ENCODE data around the gene OR5AP2.
"Not testable (repeated sequence)": the region's sequence is repeated elsewhere in the genome, so short reads cannot be mapped to it uniquely, and the experiment has no call there.

Gene OR5AP2

DNA sequence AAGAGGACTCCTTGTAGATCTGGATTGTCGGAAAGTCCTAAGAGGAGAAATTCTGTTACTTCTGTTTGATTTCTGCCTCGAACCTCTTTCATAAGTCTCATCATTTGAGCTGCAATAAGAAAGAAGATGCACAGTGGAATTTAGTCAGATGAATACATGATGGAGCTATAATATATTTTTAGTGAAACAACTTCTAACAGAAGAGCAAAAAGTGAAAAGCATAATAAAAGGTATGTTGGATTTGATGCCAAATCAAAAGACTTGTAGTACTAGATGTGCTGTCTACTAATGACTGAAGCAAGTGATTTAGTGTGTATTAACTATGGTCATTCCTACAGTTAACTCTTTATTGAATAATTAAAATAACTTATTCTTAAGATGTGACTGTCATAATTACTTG is at the start of gene OR5AP2:
OR5AP2 (minus strand) TSS at position 101 of the 400 bp plus-strand sequence; CDS start at position 101, 0 bp downstream.
- Histone ChIP-seq H3K9me3 (ENCODE audit: control insufficient read depth, insufficient read depth, low read length) (no peaks in the 10 kb centered on the region), H3K36me3 (ENCODE audit: control insufficient read depth, insufficient read depth, low read length) (no peaks in the 10 kb centered on the region), H3K27me3 (ENCODE audit: control insufficient read depth, insufficient read depth, low read length) (no peaks in the 10 kb centered on the region), H3K9ac (ENCODE audit: low read depth, low read length) (no peak within 1 kb of the TSS), H3K4me1 (ENCODE audit: control insufficient read depth, insufficient read depth, low read length) (no peaks in the 10 kb centered on the region), H3K4me3 (ENCODE audit: low read depth, low read length) (no peak within 1 kb of the TSS)

DNA sequence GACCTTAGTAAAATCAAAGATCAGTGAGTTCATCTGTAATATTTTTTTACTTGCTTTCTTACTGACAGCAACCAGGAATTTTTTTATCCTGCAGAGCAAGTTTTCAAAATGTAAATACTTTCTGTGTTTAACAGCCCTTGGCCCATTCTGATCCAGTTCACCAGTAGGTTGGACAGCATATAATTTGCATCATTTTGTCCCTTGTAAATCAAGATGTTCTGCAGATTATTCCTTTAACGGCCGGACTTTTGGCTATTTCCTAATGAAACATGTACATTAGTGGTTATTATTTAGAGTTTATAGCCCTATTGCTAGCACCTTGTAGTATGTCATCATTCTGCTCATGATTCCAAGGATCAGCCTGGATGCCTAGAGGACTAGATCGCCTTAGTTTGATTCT is 48.9 kb upstream of the OR5AP2 start:
- H3K4me1 ChIP-seq (ENCODE audit: control insufficient read depth, insufficient read depth, low read length); H3K9ac ChIP-seq (ENCODE audit: low read depth, low read length); H3K27me3 ChIP-seq (ENCODE audit: control insufficient read depth, insufficient read depth, low read length); H3K4me3 ChIP-seq (ENCODE audit: low read depth, low read length); H3K36me3 ChIP-seq (ENCODE audit: control insufficient read depth, insufficient read depth, low read length); H3K9me3 ChIP-seq (ENCODE audit: control insufficient read depth, insufficient read depth, low read length): not testable (repeated sequence)

DNA sequence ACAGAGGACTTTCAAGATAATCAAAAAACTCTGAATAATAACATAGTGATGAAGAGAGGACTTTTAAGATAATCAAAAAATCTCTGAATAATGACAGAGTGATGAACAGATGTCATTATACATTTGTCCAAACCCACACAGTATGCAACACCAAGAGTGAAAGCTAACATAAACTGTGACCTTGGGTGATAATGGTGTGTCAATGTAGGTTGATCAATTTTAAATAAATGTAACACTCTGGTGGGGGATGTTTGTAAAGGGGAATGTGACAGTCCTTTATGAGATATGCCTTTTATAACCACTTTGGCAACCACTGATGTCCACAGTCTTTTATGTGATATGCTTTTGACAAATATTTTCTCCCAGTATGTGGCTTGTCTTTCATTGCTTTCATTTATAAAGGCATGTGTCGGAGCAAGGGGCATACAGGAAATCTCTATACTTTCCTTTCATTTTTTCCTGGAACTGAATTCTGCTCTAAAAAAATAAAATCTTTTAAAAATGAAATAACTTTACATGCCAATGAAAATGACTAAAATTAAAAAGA is 46.4 kb upstream of the OR5AP2 start:
- Histone ChIP-seq H3K9me3 (ENCODE audit: control insufficient read depth, insufficient read depth, low read length) (no peaks in the 10 kb centered on the region), H3K36me3 (ENCODE audit: control insufficient read depth, insufficient read depth, low read length) (no peaks in the 10 kb centered on the region), H3K4me1 (ENCODE audit: control insufficient read depth, insufficient read depth, low read length) (no peaks in the 10 kb centered on the region), H3K27me3 (ENCODE audit: control insufficient read depth, insufficient read depth, low read length) (no peaks in the 10 kb centered on the region), H3K4me3 (ENCODE audit: low read depth, low read length) (no peak overlapping the region), H3K9ac (ENCODE audit: low read depth, low read length) (no peak overlapping the region)

DNA sequence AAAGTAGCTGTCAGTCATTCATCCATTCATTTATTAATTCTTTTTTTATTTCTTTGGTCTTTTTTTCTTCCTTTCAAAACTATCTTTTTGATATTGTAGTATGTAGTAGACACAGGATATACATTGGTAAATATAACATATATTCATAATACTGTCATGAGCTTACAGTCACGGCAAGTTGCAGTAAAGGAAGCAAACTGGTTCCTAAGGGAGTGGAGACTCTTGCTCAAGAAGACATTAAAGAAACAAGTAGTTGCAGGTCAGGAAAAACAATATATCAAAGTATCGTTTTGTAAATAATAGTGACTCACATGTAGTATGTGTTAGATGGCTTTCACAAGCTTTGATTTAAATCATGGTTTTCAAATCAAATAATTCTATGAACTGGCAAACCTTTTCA is 28.7 kb upstream of the OR5AP2 start:
- no peaks in the 10 kb centered on the region for H3K4me1 ChIP-seq (ENCODE audit: control insufficient read depth, insufficient read depth, low read length)
- H3K36me3 ChIP-seq (ENCODE audit: control insufficient read depth, insufficient read depth, low read length), result no peaks in the 10 kb centered on the region
- no peak overlapping the region for H3K4me3 ChIP-seq (ENCODE audit: low read depth, low read length)
- H3K9ac ChIP-seq (ENCODE audit: low read depth, low read length), result no peak overlapping the region
- H3K27me3 ChIP-seq (ENCODE audit: control insufficient read depth, insufficient read depth, low read length), result no peaks in the 10 kb centered on the region
- no peaks in the 10 kb centered on the region for H3K9me3 ChIP-seq (ENCODE audit: control insufficient read depth, insufficient read depth, low read length)

DNA sequence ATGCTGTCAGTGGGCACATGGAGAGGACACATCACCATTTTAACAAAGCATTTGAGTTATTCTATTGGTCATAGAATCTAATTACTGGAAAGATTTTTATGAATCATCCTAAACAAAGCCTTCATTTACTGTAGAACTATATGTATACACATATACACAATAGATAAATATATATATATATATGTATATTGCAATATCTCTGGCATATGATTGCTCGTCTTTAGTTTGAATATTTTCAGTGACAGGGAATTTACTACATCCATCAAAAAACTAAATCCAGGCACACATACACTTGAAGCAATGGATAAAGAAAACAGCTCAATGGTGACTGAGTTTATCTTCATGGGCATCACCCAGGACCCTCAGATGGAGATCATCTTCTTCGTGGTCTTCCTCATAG is 21.1 kb upstream of the OR5AP2 start, which contains the start of gene OR5AR1:
OR5AR1 (plus strand) TSS at position 301 of the 400 bp plus-strand sequence; CDS start at position 301, 0 bp downstream.
- Histone ChIP-seq H3K9ac (ENCODE audit: low read depth, low read length) (no peak within 1 kb of the TSS), H3K36me3 (ENCODE audit: control insufficient read depth, insufficient read depth, low read length) (no peaks in the 10 kb centered on the region), H3K27me3 (ENCODE audit: control insufficient read depth, insufficient read depth, low read length) (no peaks in the 10 kb centered on the region), H3K9me3 (ENCODE audit: control insufficient read depth, insufficient read depth, low read length) (no peaks in the 10 kb centered on the region), H3K4me3 (ENCODE audit: low read depth, low read length) (no peak within 1 kb of the TSS), H3K4me1 (ENCODE audit: control insufficient read depth, insufficient read depth, low read length) (peaks cover 17% of the 10 kb centered on the region)

DNA sequence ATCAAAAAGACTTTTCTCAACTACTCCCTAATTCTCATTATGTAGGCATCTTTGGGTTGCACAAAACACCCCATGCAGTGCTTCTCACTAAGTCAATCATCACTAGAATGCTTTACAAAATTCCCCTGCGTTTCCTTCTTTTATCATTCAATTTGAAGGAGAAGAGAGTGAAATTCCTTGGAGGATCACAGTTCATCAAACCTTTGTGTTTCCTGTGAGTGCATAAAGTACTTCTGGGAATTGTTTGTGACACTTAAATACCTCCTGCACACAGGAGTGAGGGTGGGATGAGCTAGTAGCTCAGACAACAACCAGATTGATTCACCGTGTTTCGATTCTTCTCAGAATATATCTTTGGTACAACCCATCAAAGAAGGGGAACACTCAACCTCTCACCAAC is 17.5 kb upstream of the OR5AP2 start:
- Histone ChIP-seq H3K36me3 (ENCODE audit: control insufficient read depth, insufficient read depth, low read length) (no peaks in the 10 kb centered on the region), H3K4me3 (ENCODE audit: low read depth, low read length) (peak overlapping the region; percentile 48), H3K9me3 (ENCODE audit: control insufficient read depth, insufficient read depth, low read length) (no peaks in the 10 kb centered on the region), H3K4me1 (ENCODE audit: control insufficient read depth, insufficient read depth, low read length) (peaks cover 17% of the 10 kb centered on the region), H3K9ac (ENCODE audit: low read depth, low read length) (no peak overlapping the region), H3K27me3 (ENCODE audit: control insufficient read depth, insufficient read depth, low read length) (no peaks in the 10 kb centered on the region)

DNA sequence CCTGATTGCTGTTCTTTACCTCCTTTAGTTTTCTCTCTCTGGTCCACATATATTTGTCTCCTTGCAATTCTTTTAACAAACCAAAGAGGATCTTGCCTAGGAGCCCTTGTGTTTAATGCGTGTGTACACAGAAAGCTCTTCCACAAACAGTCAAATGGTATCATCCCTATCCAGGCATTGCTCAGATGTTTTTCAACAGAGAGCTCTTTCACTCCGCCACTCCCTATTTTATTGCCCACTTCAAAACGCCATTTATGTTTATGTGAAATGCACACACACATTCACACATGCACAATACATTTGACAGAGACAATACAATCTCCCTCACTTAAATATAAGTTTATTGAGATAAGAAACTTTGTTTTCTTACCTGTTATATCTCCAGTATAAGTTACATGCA is 4.7 kb downstream of the OR5AP2 start:
- Histone ChIP-seq H3K27me3 (ENCODE audit: control insufficient read depth, insufficient read depth, low read length) (no peaks in the 10 kb centered on the region), H3K4me1 (ENCODE audit: control insufficient read depth, insufficient read depth, low read length) (no peaks in the 10 kb centered on the region), H3K36me3 (ENCODE audit: control insufficient read depth, insufficient read depth, low read length) (no peaks in the 10 kb centered on the region), H3K9me3 (ENCODE audit: control insufficient read depth, insufficient read depth, low read length) (no peaks in the 10 kb centered on the region), H3K4me3 (ENCODE audit: low read depth, low read length) (no peak overlapping the region), H3K9ac (ENCODE audit: low read depth, low read length) (no peak overlapping the region)

DNA sequence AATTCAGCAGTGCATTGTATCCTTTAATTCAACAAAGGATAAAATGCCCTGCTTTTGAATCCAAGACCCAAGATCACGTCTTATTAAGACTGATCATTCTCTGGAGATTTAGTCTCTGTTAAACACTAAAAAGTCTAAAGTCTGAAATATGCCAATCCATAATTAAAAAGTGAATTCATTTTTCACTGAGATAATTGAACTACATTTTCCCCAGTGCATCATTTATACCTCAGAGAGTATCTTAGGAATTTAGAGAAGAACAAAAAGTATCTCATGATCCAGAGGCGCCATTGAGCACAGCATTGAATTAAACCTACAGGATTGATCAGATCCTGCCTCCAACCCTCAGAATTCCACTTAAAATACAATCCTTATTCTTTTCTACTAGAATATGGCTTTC is 5.4 kb downstream of the OR5AP2 start:
- Histone ChIP-seq H3K36me3 (ENCODE audit: control insufficient read depth, insufficient read depth, low read length) (no peaks in the 10 kb centered on the region), H3K4me1 (ENCODE audit: control insufficient read depth, insufficient read depth, low read length) (no peaks in the 10 kb centered on the region), H3K4me3 (ENCODE audit: low read depth, low read length) (no peak overlapping the region), H3K9me3 (ENCODE audit: control insufficient read depth, insufficient read depth, low read length) (no peaks in the 10 kb centered on the region), H3K9ac (ENCODE audit: low read depth, low read length) (no peak overlapping the region), H3K27me3 (ENCODE audit: control insufficient read depth, insufficient read depth, low read length) (no peaks in the 10 kb centered on the region)

DNA sequence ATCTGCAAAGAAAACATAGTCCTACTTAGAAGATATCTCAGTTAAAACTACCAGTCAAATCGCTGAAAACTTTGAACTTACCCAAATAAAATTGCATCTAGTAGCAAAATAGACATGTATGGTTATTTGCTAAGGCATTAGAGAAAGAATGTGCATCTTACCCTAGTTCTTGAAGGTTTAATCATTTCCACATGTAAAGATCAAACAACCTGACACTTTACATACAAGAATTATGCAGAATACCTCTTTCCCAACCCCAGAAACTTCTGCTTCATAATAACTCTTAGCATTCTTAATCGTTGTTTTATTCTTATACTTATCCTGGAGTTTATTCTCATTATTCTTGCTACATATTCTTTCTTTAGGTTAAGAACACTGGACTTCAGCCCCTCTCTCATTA is 9.9 kb downstream of the OR5AP2 start:
- no peak overlapping the region for H3K4me3 ChIP-seq (ENCODE audit: low read depth, low read length)
- H3K36me3 ChIP-seq (ENCODE audit: control insufficient read depth, insufficient read depth, low read length), result no peaks in the 10 kb centered on the region
- H3K9me3 ChIP-seq (ENCODE audit: control insufficient read depth, insufficient read depth, low read length), result no peaks in the 10 kb centered on the region
- H3K4me1 ChIP-seq (ENCODE audit: control insufficient read depth, insufficient read depth, low read length), result no peaks in the 10 kb centered on the region
- no peak overlapping the region for H3K9ac ChIP-seq (ENCODE audit: low read depth, low read length)
- no peaks in the 10 kb centered on the region for H3K27me3 ChIP-seq (ENCODE audit: control insufficient read depth, insufficient read depth, low read length)

DNA sequence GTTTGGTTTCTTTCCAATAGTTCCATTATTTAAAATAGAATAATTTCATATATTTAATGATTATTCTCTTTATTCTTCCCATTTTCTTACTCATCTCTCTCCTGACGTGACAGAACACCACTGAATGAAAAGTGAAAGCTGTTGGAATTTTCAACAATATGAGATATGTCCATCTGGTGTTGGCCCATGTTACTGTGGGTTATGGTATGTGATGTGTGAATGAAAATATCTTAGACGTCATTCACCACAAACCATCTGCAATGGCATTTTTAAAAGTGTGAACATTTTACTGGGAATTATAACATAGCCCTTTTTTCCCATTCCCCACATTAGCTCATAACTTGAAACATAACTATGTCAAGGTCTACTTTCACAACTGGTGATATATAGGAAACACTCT is 16.3 kb downstream of the OR5AP2 start:
- H3K4me1 ChIP-seq (ENCODE audit: control insufficient read depth, insufficient read depth, low read length), result no peaks in the 10 kb centered on the region
- H3K9ac ChIP-seq (ENCODE audit: low read depth, low read length), result no peak overlapping the region
- H3K36me3 ChIP-seq (ENCODE audit: control insufficient read depth, insufficient read depth, low read length), result no peaks in the 10 kb centered on the region
- no peak overlapping the region for H3K4me3 ChIP-seq (ENCODE audit: low read depth, low read length)
- no peaks in the 10 kb centered on the region for H3K27me3 ChIP-seq (ENCODE audit: control insufficient read depth, insufficient read depth, low read length)
- H3K9me3 ChIP-seq (ENCODE audit: control insufficient read depth, insufficient read depth, low read length), result no peaks in the 10 kb centered on the region

DNA sequence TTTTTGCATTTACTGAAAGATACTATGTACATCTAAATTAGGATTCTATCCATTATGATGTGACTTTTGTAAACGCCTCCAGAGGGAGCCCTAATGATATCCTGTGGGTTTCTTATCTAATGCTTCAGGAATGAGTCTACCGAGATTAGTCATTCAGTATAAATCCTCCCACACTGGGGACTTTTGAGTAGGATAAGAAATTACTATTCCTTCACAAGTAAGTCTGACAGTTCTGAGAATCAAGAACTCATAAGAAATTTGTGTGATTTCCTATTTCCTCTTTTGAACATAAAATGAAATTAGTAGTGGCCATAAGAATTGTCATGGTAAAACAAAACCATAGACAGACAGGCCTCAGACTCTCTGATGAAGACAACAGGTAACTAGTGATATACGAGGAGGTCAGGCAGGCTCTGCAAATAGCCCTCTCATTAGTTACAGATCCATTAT is 17.6 kb downstream of the OR5AP2 start:
- H3K4me3 ChIP-seq (ENCODE audit: low read depth, low read length), result no peak overlapping the region
- H3K4me1 ChIP-seq (ENCODE audit: control insufficient read depth, insufficient read depth, low read length), result no peaks in the 10 kb centered on the region

DNA sequence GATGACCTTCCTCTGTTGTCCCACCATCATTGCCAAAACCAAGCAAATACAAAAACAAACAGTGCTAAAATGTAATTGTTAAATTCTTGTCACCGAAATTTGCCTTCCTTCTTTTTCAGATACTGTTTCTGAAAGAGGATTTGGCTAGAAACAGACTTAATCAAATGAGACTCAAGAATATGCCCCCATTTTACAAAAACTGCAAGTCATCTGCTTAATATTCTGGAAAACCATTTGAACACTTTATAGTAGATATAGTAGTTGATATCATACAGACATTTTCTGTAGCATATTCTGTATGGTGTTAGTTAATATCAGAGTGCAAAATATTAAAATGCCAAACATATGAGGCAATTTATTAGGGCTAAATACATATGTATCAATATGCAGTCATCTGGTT is 31.1 kb downstream of the OR5AP2 start:
- Histone ChIP-seq H3K9me3 (ENCODE audit: control insufficient read depth, insufficient read depth, low read length) (no peaks in the 10 kb centered on the region), H3K9ac (ENCODE audit: low read depth, low read length) (no peak overlapping the region), H3K27me3 (ENCODE audit: control insufficient read depth, insufficient read depth, low read length) (no peaks in the 10 kb centered on the region), H3K36me3 (ENCODE audit: control insufficient read depth, insufficient read depth, low read length) (no peaks in the 10 kb centered on the region), H3K4me3 (ENCODE audit: low read depth, low read length) (no peak overlapping the region), H3K4me1 (ENCODE audit: control insufficient read depth, insufficient read depth, low read length) (no peaks in the 10 kb centered on the region)

More for the DNA sequence above, 17.6 kb downstream of the OR5AP2 start:
- H3K27me3 ChIP-seq (ENCODE audit: control insufficient read depth, insufficient read depth, low read length), result no peaks in the 10 kb centered on the region
- H3K9ac ChIP-seq (ENCODE audit: low read depth, low read length), result no peak overlapping the region
- H3K9me3 ChIP-seq (ENCODE audit: control insufficient read depth, insufficient read depth, low read length), result no peaks in the 10 kb centered on the region
- H3K36me3 ChIP-seq (ENCODE audit: control insufficient read depth, insufficient read depth, low read length), result no peaks in the 10 kb centered on the region
